ENCODE results near the gene AKT3.

DNA sequence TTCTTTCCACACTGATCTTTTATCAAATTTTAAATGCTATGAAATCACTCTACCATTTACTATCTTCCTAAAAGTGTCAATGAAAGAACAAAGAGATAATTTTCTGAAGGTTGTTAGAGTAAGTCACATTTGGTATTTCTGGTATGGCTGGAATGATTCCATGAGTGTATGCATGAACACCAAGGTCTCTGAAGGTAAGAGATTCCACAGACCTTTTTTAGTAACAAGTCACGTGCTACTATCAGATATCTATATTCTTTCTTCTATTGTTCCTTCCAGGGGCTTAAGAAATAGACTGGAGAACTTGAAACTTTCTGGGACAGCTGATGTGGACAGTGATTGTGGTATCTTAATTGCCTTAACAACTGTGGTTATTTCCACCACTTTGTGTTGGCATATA lies 329.2 kb downstream of the AKT3 start:
- no peak for TF ChIP-seq POLR2AphosphoS5 (IDR thresholded peaks at IDR 0.05; ENCODE audit: low read depth)
- TF ChIP-seq, protein P1, sequence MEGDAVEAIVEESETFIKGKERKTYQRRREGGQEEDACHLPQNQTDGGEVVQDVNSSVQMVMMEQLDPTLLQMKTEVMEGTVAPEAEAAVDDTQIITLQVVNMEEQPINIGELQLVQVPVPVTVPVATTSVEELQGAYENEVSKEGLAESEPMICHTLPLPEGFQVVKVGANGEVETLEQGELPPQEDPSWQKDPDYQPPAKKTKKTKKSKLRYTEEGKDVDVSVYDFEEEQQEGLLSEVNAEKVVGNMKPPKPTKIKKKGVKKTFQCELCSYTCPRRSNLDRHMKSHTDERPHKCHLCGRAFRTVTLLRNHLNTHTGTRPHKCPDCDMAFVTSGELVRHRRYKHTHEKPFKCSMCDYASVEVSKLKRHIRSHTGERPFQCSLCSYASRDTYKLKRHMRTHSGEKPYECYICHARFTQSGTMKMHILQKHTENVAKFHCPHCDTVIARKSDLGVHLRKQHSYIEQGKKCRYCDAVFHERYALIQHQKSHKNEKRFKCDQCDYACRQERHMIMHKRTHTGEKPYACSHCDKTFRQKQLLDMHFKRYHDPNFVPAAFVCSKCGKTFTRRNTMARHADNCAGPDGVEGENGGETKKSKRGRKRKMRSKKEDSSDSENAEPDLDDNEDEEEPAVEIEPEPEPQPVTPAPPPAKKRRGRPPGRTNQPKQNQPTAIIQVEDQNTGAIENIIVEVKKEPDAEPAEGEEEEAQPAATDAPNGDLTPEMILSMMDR (conservative IDR thresholded peaks at IDR 0.05; ENCODE audit: low read depth in 2 of 2), result no peak
- no peak for TF ChIP-seq EZH2phosphoT487 (IDR thresholded peaks at IDR 0.05; ENCODE audit: unreplicated experiment)
- no peak for TF ChIP-seq EZH2 (IDR thresholded peaks at IDR 0.05; ENCODE audit: low read depth, unreplicated experiment)
- TF ChIP-seq ZNF331 (CRISPR knock-in tag; IDR thresholded peaks at IDR 0.05; ENCODE audit: low read depth), result no peak
- TF ChIP-seq CREB1 (CRISPR knock-in tag; IDR thresholded peaks at IDR 0.05; ENCODE audit: low read depth), result no peak
- TF ChIP-seq, protein P2, sequence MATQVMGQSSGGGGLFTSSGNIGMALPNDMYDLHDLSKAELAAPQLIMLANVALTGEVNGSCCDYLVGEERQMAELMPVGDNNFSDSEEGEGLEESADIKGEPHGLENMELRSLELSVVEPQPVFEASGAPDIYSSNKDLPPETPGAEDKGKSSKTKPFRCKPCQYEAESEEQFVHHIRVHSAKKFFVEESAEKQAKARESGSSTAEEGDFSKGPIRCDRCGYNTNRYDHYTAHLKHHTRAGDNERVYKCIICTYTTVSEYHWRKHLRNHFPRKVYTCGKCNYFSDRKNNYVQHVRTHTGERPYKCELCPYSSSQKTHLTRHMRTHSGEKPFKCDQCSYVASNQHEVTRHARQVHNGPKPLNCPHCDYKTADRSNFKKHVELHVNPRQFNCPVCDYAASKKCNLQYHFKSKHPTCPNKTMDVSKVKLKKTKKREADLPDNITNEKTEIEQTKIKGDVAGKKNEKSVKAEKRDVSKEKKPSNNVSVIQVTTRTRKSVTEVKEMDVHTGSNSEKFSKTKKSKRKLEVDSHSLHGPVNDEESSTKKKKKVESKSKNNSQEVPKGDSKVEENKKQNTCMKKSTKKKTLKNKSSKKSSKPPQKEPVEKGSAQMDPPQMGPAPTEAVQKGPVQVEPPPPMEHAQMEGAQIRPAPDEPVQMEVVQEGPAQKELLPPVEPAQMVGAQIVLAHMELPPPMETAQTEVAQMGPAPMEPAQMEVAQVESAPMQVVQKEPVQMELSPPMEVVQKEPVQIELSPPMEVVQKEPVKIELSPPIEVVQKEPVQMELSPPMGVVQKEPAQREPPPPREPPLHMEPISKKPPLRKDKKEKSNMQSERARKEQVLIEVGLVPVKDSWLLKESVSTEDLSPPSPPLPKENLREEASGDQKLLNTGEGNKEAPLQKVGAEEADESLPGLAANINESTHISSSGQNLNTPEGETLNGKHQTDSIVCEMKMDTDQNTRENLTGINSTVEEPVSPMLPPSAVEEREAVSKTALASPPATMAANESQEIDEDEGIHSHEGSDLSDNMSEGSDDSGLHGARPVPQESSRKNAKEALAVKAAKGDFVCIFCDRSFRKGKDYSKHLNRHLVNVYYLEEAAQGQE (IDR thresholded peaks at IDR 0.05; ENCODE audit: unreplicated experiment), result no peak
- TF ChIP-seq, protein P3, sequence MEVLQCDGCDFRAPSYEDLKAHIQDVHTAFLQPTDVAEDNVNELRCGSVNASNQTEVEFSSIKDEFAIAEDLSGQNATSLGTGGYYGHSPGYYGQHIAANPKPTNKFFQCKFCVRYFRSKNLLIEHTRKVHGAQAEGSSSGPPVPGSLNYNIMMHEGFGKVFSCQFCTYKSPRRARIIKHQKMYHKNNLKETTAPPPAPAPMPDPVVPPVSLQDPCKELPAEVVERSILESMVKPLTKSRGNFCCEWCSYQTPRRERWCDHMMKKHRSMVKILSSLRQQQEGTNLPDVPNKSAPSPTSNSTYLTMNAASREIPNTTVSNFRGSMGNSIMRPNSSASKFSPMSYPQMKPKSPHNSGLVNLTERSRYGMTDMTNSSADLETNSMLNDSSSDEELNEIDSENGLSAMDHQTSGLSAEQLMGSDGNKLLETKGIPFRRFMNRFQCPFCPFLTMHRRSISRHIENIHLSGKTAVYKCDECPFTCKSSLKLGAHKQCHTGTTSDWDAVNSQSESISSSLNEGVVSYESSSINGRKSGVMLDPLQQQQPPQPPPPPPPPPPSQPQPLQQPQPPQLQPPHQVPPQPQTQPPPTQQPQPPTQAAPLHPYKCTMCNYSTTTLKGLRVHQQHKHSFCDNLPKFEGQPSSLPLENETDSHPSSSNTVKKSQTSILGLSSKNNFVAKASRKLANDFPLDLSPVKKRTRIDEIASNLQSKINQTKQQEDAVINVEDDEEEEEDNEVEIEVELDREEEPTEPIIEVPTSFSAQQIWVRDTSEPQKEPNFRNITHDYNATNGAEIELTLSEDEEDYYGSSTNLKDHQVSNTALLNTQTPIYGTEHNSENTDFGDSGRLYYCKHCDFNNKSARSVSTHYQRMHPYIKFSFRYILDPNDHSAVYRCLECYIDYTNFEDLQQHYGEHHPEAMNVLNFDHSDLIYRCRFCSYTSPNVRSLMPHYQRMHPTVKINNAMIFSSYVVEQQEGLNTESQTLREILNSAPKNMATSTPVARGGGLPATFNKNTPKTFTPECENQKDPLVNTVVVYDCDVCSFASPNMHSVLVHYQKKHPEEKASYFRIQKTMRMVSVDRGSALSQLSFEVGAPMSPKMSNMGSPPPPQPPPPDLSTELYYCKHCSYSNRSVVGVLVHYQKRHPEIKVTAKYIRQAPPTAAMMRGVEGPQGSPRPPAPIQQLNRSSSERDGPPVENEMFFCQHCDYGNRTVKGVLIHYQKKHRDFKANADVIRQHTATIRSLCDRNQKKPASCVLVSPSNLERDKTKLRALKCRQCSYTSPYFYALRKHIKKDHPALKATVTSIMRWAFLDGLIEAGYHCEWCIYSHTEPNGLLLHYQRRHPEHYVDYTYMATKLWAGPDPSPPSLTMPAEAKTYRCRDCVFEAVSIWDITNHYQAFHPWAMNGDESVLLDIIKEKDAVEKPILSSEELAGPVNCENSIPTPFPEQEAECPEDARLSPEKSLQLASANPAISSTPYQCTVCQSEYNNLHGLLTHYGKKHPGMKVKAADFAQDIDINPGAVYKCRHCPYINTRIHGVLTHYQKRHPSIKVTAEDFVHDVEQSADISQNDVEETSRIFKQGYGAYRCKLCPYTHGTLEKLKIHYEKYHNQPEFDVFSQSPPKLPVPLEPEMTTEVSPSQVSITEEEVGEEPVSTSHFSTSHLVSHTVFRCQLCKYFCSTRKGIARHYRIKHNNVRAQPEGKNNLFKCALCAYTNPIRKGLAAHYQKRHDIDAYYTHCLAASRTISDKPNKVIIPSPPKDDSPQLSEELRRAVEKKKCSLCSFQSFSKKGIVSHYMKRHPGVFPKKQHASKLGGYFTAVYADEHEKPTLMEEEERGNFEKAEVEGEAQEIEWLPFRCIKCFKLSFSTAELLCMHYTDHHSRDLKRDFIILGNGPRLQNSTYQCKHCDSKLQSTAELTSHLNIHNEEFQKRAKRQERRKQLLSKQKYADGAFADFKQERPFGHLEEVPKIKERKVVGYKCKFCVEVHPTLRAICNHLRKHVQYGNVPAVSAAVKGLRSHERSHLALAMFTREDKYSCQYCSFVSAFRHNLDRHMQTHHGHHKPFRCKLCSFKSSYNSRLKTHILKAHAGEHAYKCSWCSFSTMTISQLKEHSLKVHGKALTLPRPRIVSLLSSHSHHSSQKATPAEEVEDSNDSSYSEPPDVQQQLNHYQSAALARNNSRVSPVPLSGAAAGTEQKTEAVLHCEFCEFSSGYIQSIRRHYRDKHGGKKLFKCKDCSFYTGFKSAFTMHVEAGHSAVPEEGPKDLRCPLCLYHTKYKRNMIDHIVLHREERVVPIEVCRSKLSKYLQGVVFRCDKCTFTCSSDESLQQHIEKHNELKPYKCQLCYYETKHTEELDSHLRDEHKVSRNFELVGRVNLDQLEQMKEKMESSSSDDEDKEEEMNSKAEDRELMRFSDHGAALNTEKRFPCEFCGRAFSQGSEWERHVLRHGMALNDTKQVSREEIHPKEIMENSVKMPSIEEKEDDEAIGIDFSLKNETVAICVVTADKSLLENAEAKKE (CRISPR knock-in tag; IDR thresholded peaks at IDR 0.05), result no peak
- no peak for TF ChIP-seq JUNB (IDR thresholded peaks at IDR 0.05; ENCODE audit: unreplicated experiment)
- TF ChIP-seq, protein P4, sequence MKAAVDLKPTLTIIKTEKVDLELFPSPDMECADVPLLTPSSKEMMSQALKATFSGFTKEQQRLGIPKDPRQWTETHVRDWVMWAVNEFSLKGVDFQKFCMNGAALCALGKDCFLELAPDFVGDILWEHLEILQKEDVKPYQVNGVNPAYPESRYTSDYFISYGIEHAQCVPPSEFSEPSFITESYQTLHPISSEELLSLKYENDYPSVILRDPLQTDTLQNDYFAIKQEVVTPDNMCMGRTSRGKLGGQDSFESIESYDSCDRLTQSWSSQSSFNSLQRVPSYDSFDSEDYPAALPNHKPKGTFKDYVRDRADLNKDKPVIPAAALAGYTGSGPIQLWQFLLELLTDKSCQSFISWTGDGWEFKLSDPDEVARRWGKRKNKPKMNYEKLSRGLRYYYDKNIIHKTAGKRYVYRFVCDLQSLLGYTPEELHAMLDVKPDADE (IDR thresholded peaks at IDR 0.05), result no peak

Measured in GM23338 (cell line).